HG03039 (cell line): ENCODE data around the gene MATN1.

Experiments used
- ATAC-seq: cut with Tn5 transposase; IDR thresholded peaks from one replicate; pipeline ENCODE4 v1.9.1; 2021; ENCODE audit warnings: mild to moderate bottlenecking, moderate library complexity; ENCODE audit not compliant: unreplicated experiment

Gene MATN1

DNA sequence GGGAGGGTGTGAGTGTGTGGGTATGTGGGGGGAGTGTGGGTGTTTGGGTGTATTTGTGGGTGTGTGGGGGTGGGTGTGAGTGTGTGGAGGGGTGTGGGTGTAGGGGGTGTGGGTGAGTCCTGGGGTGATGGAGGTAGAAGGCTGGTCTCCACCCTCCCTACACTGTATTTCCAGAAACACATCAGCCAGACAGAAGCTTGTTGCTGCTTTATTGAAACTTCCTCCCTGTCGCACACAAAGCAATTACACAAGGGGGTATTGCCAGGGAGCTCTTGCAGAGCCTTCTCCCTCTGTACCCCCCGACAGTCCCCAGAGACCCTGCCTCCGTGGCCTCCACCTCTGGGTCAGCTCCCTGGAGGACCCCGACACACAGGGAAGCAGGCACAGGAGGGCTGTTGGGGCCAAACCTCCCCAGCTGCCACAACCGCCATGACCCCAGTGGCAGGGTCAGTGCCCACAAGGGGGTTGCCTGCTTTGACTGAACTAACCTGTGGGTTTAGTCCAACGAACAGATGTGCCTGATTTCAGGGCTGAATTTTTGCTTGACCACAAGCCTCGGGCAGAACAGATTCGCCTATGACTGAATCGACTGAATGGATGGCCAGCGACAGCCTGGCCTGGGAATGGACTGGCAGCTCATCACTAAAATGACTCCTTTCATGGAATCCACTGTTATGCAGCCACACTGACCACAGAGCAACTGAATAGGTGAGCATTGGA lies 9.1 kb upstream of the MATN1 start:
- no peak for ATAC-seq

DNA sequence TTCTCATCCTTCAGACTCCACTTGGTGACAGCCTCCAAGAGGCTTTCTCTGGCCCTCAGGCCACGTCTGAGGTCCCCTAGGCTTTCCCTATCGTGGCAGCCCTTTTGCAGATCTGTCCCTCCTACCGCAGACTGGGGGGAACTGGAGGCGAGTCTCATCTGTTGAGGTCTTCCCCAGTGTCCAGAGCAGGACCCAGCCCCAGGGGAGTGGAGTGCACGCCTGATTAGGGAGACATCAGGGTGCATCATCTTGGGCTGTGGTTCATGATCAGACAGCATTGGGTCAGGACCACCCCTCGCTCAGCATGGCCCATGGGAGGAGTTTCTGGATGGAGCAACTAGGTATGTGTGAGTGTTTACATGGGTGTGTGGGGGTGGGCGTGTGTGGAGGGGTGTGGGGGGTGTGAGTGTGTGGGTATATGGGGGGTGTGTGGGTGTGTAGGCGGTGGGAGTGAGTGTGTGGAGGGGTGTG lies 8.5 kb upstream of the MATN1 start:
- ATAC-seq: no peak

DNA sequence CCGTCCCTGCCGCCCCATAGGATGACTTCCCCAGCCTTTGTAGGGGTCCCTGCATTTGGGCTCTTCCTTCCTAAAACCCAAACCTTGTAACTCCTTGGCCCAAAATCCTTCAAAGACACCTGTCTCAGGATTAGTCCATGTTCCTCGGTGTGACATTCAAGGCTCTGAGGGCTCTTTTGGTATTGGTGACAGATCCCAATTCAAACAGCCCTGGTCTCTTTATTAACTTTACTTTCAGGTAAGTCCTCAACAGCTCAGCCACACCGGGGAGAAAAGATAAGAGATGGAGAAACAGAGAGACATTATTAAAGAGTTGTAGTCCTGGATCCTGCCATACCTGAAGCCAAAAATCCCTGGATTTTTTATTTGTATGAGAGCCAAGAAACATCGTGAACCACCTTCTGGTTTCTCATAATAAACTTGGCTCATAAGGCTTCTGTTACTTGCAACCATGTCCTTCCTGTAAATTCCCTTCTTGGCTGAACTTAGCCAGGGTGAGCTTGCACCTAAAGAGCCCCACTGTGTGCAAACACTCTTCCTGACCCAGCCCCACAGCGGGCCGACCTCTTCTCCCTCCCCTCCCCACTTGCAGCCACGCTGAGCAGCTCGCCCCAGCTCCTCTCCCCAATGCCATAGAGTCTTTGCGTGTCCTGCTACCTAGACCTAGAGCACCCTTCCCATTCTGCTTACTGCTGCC lies 7.9 kb upstream of the MATN1 start:
- ATAC-seq: no peak

DNA sequence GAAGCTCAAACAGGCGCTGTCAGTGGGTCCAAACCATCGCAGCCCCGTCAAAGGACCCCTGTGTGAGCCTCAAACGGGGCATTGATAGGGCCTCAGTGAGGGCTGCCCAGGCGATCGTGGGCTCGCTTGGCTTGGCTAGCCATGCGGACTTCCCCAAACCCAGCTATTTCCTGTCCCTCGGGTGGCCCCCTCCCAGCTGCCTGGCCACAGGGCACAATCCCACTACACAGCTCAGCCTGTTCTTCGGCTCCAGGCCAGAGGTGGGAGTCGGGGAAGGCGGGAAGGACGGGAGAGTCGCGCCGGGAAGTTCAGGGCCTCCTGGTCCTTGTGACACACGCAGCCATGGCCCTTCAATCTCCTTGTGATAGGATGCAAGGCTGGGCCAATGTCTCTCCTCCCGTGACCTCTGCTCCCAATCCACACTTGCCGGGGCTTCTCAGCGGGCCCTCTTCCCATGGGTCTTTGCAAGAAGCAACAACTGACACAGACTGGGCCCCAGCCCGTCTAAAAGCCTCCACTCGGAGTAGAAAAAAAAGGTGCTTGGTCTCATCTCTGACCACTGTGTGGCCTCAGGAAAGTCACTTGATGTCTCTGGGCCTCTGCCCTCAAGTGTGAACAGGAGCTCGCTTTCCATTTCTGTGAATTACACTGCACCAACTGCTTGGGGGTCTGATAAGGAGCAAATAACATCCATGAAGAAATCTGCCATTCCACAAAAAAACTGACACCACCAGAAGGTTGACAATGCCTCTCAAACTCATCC lies 7.1 kb upstream of the MATN1 start:
- no peak for ATAC-seq

GRCh38 chr1:30729901-30730300 lies 6.5 kb upstream of the MATN1 start:
- ATAC-seq: no peak

DNA sequence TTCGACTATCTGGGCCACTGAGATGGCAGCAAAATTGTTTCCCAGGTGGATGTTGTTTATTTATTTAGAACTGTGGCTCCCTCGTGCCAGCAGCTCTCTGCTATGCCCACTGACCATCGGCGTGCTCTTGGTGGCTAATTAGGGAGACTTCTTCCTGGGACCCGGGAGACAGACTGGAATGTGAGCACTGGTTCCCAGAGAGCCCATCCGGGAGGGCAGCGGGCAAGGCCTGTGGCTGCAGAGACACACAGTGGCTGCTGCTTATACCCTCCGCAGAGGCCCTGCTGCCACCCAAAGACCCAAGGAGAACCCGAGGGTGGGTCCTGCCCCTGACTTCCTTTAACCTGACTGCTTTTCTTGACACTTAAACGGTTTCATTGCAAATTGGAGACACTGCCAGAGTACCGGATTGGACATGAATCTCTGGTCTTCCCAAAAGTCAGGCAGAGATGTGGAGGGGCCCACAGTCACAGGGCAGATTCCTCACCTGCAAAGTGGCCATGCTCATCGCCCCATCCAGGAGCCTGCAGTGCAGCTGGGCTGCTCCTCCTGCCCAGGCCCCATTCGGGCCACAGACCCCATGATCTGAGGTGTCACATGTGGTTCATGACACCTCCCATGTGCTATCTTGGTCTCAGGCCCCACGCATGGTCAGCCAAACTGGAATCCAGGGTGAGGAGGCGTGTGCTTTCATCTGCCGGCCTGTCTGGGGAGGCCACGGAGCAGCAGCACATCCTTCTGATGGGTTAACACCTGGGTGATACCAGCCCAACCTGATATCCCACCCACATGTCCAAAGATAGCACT lies 5.7 kb upstream of the MATN1 start:
- ATAC-seq: no peak

GRCh38 chr1:30728340-30728739 lies 5.0 kb upstream of the MATN1 start:
- no peak for ATAC-seq

- ATAC-seq: no peak
Measured at GRCh38 chr1:30727824-30728223, 4.4 kb upstream of the MATN1 start.

DNA sequence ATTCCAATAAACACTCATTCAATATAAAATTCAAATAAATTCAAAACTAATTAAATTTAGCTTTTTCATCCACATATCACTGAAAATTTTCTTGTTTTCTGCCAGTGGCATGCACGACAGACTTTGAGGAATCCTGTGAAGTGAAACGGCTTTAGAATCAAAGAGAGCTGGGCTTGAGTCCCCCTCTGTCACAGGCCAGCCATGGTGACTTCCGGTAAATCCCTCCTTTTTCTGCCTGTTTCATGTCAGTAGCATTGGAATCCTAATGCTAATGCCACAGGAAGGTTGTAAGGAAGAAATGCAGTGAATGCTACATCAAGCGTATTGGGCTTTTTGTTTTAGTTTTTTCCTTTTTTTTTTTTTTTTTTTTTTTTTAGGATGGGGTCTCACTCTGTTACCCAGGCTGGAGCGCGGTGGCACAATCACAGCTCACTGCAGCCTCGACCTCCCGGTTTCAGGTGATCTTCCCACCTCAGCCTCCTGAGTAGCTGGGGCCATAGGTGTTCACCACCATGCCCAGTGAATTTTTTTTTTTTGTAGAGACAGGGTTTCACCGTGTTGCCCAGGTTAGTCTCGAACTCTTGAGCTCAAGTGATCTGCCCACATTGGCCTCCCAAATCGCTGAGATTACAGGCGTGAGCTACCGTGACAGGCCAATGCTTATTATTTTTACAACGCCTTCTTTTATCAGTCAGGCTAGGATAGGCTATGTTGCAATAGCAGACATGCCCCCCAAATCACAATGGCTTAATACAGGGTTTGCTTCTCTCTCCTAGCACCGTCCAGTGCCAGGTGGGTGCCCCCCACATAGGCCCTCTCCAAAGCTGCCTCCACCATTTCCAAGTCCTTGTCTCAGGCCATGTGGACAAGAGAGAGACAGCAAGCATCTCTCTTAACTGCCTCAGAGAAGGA lies 3.6 kb upstream of the MATN1 start:
- no peak for ATAC-seq

GRCh38 chr1:30726236-30726635 lies 2.9 kb upstream of the MATN1 start:
- no peak for ATAC-seq

DNA sequence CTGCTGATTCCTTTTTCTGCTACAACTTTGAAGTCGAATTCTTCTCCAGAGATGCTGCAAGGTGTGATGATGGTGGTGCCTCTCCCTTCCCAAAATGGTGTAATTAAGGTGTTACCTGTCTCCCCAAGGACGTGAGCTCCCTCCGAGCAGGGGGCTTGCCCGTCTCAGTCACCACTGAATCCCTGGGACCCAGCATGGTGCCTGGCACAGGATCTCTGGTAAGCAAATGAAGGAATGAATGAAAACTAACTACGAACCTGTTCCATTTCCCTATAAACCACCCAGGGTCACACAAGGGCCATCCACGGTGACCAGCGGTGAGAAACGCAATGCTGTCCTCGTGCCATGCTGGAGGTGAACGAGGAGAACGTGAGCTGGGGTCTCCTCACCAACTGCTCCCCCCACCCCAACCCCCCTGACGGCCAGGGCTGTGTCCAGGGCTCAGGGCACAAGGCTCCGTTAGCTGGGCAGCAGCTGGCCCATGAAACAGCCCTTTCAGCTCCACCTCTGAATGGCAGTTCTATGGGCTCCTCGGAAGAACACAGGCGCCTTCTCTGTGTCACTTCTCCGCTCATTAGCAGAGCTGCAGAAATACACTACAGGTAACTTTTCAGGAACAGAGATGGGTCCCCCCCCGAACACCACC lies 2.2 kb upstream of the MATN1 start:
- ATAC-seq: no peak

GRCh38 chr1:30724655-30725421 lies 1.5 kb upstream of the MATN1 start:
- no peak for ATAC-seq

GRCh38 chr1:30724175-30724574 lies 790 bp upstream of the MATN1 start:
- ATAC-seq: no peak

- ATAC-seq: no peak
Measured at GRCh38 chr1:30721812-30722537, 1.4 kb downstream of the MATN1 start.

GRCh38 chr1:30721341-30721793 lies 2.0 kb downstream of the MATN1 start:
- ATAC-seq: no peak

GRCh38 chr1:30720271-30721223 lies 2.8 kb downstream of the MATN1 start:
- no peak for ATAC-seq
